Fibroblast of skin of left biceps (primary cell): ENCODE measurements around the gene PIM2.
"Not testable (repeated sequence)": the region's sequence is repeated elsewhere in the genome, so short reads cannot be mapped to it uniquely, and the experiment has no call there.

Experiments
- DNase-seq, 2 experiments: peaks; one replicate each; pipeline ENCODE4 v3.0.0-alpha.2; 2013; ENCODE audit warnings: low read depth in 2 of 2

Gene PIM2

DNA sequence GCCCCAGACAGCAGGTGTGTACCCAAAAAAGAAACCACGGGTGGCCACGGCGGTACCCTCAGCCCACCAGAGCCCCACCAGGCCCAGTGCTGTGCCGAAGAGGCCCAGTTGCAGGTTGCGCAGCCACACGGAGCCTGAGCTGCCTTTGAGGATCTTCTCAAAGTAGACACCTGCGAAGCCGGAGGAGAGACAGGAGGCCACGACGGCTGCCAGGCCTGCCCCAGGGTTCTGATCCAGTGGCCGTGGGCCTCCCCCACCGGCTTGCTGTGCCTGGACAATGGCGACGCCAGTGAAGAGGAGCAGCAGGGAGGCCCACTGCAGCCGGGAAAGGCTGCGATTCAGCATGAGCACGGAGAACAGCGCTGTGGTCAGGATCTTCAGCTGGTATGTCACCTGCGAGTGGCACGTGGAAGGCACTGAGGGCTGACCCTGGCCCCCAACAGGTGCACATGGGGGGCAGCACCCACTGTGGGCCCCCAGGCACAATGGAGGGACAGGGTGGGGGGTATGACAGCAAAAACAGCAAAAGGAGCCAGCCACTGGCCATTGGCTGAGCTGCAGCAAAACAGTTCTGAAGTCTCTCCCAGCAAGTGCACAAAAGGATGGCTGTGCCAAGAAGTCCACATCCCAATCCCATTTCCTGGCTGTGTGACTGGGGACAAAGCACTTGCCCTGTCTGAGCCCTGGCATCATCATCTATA lies 13.6 kb downstream of the PIM2 start:
- DNase-seq, result no peak

DNA sequence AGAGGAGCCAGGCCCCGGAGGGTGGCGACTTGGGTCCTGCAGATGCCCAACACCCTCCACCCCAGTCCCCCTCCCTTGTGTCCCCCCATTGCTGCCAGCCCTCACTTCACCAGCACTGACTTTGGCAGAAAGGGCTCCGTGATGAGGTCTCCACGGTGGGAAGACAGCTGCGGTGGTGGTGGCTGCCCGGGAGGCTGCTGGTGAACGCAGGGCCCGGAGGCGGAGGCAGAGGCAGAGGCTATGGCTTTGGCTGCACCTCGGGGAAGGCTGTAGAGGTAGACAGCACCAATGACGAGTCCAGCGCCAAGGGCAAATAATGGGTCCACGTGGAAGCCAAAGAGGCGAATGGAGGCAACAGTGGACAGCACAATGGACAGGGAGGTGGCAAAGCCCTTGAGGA lies 14.2 kb downstream of the PIM2 start:
- DNase-seq, result no peak

- DNase-seq, result no peak
These were observed 14.6 kb downstream of the PIM2 start for GRCh38 chrX:48904180-48904579.

DNA sequence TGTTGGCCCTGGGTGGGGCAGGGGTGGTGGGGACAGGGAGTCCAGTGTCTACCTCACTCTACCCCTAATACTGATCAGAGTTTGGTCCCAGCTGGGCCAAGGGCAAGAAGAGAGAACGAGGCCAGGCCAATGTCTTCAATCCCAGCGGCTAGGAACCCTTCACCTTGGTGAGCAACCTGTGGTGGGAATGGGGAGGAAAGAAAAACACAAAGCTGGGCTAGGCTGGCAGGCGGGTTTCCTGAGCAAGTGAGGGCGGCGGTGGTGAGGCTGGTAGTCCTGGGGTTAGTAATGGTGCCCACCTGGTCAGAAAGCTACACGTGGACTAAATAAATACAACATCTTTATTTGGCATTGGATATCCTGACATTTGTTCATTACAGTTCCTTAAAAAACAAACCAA lies 15.5 kb downstream of the PIM2 start:
- DNase-seq, result no peak

DNA sequence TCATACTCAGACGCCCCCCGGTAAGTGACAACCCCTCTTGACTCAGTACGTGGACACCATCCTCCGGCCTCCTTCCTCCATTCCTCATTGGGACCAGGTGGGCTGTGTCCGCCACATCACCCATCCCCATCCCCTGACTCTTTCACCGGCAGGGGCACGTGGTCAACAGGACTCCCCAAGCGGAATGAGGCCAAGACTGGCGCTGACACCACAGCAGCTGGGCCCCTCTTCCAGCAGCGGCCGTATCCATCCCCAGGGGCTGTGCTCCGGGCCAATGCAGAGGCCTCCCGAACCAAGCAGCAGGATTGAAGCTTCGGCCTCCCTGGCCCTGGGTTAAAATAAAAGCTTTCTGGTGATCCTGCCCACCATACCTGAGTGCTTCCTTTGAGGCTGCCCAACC lies 16.0 kb downstream of the PIM2 start:
- no peak for DNase-seq

DNA sequence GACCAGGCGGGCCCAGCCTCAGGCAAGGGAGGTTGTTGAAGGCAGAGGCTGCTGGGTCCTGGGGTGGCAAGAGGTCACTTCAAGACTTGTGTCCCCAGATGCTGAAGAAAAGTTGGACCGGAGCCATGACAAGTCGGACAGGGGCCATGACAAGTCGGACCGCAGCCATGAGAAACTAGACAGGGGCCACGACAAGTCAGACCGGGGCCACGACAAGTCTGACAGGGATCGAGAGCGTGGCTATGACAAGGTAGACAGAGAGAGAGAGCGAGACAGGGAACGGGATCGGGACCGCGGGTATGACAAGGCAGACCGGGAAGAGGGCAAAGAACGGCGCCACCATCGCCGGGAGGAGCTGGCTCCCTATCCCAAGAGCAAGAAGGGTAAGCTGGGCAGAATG lies 16.7 kb downstream of the PIM2 start:
- DNase-seq, result no peak

- DNase-seq, result no peak
These were observed 17.8 kb downstream of the PIM2 start for GRCh38 chrX:48901069-48901468.

DNA sequence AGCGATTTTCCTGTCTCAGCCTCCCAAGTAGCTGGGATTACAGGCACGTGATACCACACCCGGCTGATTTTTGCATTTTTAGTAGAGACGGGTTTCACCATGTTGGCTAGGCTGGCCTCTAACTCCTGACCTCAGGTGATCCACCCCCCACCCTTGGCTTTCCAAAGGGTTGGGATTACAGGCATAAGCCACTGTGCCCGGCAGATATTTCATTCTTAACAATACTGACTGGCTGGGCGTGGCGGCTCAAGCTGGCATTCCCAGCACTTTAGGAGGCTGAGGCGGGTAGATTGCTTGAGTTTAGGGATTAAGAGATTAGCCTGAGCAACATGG lies 19.8 kb downstream of the PIM2 start:
- no peak for DNase-seq

- DNase-seq, result peak; percentile 90 to 91
These were observed 21.1 kb downstream of the PIM2 start, which contains the start of the genes PQBP1 and TIMM17B for GRCh38 chrX:48897625-48898306. Gene PQBP1 (plus strand): TSS chrX:48897930. CDS start chrX:48898510, 580 bp downstream. Gene TIMM17B (minus strand): TSS chrX:48897768. CDS start chrX:48897749, 19 bp downstream.

DNA sequence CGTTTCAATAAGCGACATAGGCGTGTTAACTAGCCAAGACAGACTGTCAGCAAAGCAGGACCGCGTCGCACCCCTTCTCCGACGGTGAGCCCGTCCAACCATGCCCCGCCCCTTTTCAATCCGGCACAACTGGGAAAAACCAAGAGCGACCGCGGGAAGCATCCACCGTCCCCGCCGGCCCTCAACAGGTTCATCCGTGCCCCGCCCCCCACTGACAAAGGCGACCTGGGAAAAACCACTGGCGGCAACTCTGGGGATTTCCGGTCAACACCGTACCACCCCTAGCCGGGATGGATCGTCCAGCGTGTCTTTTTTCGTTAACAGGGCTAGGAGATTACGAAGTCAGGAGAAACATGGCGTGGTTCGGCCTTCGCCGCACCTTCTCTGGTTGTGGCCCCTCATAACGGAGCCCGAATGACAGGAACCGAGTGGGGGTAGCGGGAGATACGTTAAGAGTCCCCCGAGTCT lies 21.6 kb downstream of the PIM2 start:
- DNase-seq, result no peak

- no peak for DNase-seq
These were observed 22.2 kb downstream of the PIM2 start for GRCh38 chrX:48896611-48897011.

DNA sequence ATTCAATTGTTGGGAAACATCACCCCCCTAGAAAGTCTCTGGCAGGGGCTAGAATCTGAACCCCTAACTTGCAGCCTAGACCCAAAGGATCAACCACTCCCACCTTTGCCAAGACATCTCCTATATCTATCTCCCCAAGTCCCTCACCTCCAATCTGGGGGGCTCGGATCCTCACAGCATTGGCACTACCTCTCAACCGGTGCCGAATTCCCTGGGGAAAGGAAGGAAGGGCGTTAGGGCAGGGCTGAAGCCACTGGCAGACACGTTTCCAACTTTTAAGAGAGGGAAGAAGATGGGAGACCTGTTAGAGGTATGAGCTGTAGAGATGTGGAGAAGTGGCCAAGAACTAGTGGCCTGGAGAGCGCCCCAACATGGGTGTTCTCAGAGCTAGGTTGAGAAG lies 23.9 kb downstream of the PIM2 start:
- no peak for DNase-seq

- DNase-seq, result no peak
These were observed 25.1 kb downstream of the PIM2 start for GRCh38 chrX:48893556-48894348.

DNA sequence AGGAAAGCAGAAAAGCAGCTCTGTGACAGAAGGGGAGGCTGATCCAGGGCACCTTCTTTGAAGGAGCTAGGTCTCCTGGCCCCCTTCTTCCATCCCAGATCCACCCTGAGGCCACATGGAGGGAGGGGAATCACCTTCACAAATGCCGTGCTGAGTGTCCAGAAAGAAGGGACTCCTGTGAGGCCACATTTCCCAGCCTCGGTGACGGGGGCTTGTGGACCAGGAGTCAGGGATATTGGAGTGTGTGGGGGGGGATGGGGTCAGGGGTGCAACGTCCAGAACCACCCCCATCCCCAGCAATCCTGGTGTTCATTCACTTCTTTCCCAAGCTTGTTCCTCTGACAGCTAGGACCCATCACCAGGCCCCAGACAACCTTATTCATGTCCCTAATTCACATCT lies 25.9 kb downstream of the PIM2 start:
- DNase-seq, result no peak

DNA sequence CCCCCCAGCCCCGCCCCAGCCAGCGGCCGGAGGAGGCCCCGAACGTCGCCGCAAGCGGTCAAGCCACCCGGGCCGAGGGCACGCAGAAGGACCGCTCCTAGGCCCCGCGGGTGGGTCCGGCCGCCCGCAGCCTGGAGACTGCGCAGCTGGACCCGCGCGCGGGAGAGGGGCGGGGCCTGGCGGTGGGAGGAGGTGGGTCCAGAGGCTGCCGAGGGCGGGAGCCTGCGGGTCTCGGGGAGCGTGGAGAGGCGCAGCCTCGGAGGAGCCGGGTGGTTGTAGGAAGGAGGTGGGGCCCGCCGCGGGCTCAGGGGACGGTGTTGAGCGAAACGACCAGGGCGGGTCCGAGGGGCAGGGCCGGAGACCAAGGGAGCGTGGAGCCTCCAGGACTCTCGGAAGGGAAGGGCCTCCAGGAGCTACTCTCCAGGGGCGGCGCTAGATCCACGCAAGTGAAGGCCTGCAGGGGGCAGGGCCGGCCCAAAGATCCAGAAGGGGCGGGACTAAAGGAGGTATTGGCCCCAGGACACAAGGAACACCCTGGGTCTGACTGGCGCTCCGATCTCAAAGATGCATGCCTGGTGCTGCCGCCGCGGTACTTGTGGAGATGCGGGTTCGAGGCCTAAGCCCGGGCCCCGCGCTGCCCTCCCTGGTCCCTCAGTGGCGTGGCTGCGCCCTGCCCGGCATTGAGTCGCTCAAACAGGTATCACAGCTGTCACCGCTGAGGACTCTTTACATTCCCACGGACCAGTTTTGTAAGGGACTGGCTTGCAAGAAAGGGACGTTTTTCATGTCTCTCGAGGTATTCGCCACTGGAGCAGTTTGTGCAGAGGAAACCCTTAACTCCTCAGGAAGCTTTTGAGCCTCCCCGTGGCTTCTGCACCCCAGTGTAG lies 27.2 kb downstream of the PIM2 start:
- DNase-seq, result peak in 1 of 2 experiments; percentile 32

DNA sequence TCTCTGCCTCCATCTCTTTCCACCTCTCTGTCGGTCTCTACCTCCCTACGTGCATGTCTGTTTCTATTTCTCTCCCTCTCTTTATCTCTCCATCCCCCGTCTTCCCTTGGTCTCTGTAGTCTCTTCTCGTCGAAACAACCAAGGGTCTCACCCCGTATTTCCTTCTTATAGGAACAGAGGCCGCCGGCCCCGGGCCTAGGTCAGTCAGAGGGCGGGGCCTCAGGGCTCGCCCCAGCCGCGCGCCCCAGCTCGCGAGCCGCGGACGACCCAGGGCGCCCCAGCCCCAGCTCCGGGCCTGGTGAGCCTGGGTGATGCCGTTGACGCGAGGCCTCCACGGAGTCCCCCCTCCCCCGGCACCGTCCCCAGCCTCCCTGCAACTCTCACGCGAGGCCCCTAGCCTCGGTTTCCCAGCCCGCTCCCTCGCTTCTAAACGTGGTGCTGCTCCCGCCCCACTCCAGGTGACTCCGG lies 27.9 kb downstream of the PIM2 start:
- no peak for DNase-seq

DNA sequence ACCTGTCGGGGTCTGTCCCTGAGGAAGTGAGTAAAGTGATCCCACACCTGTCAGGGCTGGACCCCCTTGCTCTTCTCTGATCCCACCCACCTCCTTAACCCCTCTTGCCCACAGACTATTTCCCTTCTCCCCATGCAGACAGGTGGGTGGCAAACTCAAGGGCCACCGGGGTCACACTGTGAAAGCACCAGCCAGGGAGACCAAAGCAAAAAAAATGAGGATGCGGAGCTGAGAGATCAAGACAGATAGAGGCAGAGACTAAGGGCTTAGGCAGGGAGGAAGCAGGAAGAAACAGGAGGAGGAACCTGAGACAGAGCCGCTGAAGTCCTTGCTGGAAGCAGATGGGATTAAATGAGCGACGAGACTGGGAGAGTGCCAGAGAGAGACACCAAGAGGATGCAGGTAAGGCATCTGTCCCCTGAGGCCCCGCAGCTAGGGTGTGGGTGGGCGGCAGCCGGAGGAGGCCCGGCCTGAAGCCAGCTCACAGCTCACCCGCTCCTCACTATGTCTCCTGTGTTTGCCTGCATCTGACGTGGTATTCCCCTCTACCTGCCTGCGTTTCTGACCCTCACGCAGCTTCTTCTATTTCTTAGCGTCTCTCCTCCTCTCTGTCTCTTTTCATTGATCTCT lies 28.4 kb downstream of the PIM2 start:
- DNase-seq, result no peak

- not testable (repeated sequence) for DNase-seq
These were observed 32.2 kb downstream of the PIM2 start for GRCh38 chrX:48886586-48886985.

DNA sequence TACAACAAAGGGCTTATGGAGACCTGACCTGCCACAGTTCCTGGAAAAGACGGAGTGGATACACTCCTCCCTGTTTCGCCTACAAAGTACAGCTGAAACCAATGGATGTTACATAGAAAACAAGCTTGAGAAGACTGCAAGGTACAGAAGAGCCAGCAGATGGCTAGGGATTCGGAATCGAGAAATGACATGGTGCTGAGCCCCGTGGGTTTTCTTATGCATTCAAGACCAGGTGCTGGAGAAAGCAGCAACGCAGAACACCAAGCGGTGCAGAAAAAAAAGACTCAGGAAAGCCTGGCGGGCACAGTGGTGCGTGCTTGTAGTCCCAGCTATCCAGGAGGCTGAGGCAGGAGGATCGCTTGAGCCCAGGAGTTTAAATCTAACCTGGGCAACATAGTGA lies 35.1 kb downstream of the PIM2 start:
- no peak for DNase-seq

GRCh38 chrX:48876944-48877343 lies 41.9 kb downstream of the PIM2 start:
- DNase-seq, result not testable (repeated sequence)

GRCh38 chrX:48872017-48872416 lies 46.8 kb downstream of the PIM2 start:
- DNase-seq, result not testable (repeated sequence)
